Activated CD8-positive, alpha-beta memory T cell treated with anti-CD3 and anti-CD28 coated beads, Interleukin-2, amount 10 ng/mL, durations not matched to agents 7 days and 5 days (primary cell): ENCODE data around the gene SLC16A12. TPM values are rescaled to one million over a fixed set of nuclear protein-coding genes. Genes with fewer than 3 reads are reported as not detected.
"Not testable (repeated sequence)": the region's sequence is repeated elsewhere in the genome, so short reads cannot be mapped to it uniquely, and the experiment has no call there.

Experiments
- ATAC-seq: fragments of 150-1000 bp; cut with Tn5 transposase; one replicate; pipeline ENCODE4 v1.10.0; 2021; ENCODE audit warnings: moderate library complexity
- CTCF ChIA-PET: fragments of 350-600 bp; sonication (Branson Sonifier 250); formaldehyde crosslinking; loops from one replicate; lab custom pipeline; 2021; ENCODE audit warnings: antibody characterized with exemption; lab: Charles Lee
- DNase-seq: peaks from one replicate; pipeline ENCODE4 v3.0.0-alpha.2; 2020
- H3K27ac Mint-ChIP-seq: one replicate; pipeline ENCODE4 v1.8.0; 2021; ENCODE audit warnings: mild to moderate bottlenecking, mixed read lengths
- H3K27me3 Mint-ChIP-seq: one replicate; pipeline ENCODE4 v1.8.0; 2021; ENCODE audit warnings: mixed read lengths
- H3K36me3 Mint-ChIP-seq: one replicate; pipeline ENCODE4 v1.8.0; 2021; ENCODE audit warnings: mild to moderate bottlenecking, mixed read lengths
- H3K4me1 Mint-ChIP-seq: one replicate; pipeline ENCODE4 v1.8.0; 2021; ENCODE audit warnings: mixed read lengths
- H3K4me3 Mint-ChIP-seq: one replicate; pipeline ENCODE4 v1.8.0; 2021; ENCODE audit warnings: mild to moderate bottlenecking, moderate library complexity, mixed read lengths
- H3K9me3 Mint-ChIP-seq: one replicate; pipeline ENCODE4 v1.8.0; 2022; ENCODE audit warnings: low read depth, mixed read lengths
- total RNA-seq, 2 experiments: library from RNA; stranded (reverse); gene quantifications; one replicate each; pipeline ENCODE4 v1.2.3, GENCODE V29; 2021

The SLC16A12 gene
- total RNA-seq, 2 experiments from 2014 or later: not detected

DNA sequence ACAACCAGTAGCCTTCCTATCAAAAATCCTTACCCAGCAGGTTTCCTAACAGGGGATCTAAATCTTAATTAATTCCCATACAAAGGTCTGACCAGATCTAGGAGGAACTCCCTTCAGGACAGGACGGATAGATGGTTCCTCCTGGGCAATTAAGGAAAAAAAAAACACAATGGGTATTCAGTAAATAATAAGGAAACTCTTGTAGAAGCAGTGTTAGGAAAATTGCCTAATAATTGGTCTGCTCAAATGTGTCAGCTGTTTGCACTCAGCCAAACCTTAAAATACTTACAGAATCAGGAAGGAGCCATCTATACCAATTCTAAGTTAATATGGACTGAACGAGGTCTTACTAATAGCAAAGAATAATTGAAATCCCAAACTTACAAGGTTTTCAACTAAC, 124.3 kb downstream of the SLC16A12 start:
- peaks cover 72% of the 10 kb centered on the region for H3K36me3 Mint-ChIP-seq
- H3K9me3 Mint-ChIP-seq, H3K4me3 Mint-ChIP-seq, CTCF ChIA-PET, H3K27me3 Mint-ChIP-seq, DNase-seq, H3K27ac Mint-ChIP-seq, ATAC-seq: not testable (repeated sequence)
- H3K4me1 Mint-ChIP-seq: peaks cover 35% of the 10 kb centered on the region

DNA sequence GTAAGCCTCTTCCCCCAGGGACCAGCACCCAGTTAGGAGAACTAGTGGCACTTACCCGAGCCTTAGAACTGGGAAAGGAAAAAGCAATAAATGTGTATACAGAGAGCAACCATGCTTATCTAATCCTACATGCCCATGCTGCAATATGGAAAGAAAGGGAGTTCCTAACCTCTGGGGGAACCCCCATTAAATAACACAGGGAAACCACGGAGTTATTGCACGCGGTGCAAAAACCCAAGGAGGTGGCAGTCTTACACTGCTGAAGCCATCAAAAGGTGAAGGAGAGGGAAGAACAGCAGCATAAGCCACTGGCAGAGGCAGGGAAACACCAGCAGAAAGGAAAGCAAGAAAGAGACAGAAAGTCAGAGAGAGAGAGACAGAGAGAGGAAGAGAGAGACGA, 124.8 kb downstream of the SLC16A12 start:
- H3K4me3 Mint-ChIP-seq, DNase-seq, H3K9me3 Mint-ChIP-seq, ATAC-seq, H3K27me3 Mint-ChIP-seq, H3K27ac Mint-ChIP-seq: not testable (repeated sequence)
- Mint-ChIP-seq H3K36me3 (peaks cover 74% of the 10 kb centered on the region), H3K4me1 (peaks cover 31% of the 10 kb centered on the region)
- CTCF ChIA-PET: interaction anchor here (1.6 kb wide), 1 partner anchor 78 kb away, joined by 3 read pairs; no protein-coding TSS in a partner anchor

DNA sequence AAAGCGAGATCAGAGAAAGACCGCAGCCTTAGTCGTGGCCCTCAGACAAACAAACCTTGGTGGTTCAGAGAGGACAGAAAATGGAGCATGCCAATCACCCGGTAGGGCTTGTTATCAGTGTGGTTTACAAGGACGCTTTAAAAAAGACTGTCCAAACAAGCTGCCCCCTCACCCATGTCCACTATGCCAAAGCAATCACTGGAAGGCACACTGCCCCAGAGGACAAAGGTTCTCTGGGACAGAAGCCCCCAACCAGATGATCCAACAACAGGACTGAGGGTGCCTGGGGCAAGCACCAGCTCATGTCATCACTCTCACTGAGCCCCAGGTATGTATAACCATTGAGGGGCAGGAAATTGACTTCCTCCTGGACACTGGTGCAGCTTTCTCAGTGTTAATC, 126.1 kb downstream of the SLC16A12 start:
- ATAC-seq, H3K4me3 Mint-ChIP-seq, H3K27me3 Mint-ChIP-seq, H3K9me3 Mint-ChIP-seq, H3K27ac Mint-ChIP-seq, DNase-seq: not testable (repeated sequence)
- peaks cover 79% of the 10 kb centered on the region for H3K36me3 Mint-ChIP-seq
- H3K4me1 Mint-ChIP-seq: peaks cover 29% of the 10 kb centered on the region
- CTCF ChIA-PET: interaction anchor here (1.4 to 1.6 kb wide), 2 partner anchors 40 to 77 kb away, joined by 3 read pairs; no protein-coding TSS in a partner anchor

DNA sequence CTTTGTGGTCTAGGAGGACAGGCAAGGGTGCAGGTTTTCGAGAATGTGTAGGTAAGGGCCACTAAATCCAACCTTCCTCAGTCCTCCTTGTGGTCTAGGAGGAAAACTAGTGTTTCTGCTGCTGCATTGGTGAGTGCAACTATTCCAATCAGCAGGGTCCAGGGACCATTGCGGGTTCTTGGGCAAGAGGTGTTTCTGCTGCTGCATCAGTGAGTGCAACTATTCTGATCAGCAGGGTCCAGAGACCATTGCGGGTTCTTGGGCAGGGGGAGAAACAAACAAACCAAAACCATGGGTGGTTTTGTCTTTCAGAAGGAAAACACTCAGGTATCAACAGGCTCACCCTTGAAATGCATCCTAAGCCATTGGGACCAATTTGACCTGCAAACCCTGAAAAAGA, 127.6 kb downstream of the SLC16A12 start:
- peaks cover 90% of the 10 kb centered on the region for H3K36me3 Mint-ChIP-seq
- not testable (repeated sequence) for H3K27ac Mint-ChIP-seq, DNase-seq, ATAC-seq, H3K9me3 Mint-ChIP-seq, H3K4me3 Mint-ChIP-seq, H3K27me3 Mint-ChIP-seq
- CTCF ChIA-PET: interaction anchor here (1.4 kb wide), 1 partner anchor 38 kb away, joined by 3 read pairs; no protein-coding TSS in a partner anchor
- peaks cover 27% of the 10 kb centered on the region for H3K4me1 Mint-ChIP-seq

DNA sequence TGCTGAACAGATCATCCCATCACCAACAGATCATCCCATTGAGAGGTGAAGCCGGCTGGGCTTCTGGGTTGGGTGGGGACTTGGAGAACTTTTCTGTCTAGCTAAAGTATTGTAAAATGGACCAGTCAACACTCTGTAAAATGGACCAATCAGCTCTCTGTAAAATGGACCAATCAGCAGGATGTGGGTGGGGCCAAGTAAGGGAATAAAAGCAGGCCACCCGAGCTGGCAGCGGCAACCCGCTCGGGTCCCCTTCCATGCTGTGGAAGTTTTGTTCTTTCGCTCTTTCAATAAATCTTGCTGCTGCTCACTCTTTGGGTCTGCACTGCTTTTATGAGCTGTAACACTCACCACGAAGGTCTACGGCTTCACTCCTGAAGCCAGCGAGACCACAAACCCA, 129.2 kb downstream of the SLC16A12 start:
- CTCF ChIA-PET, ATAC-seq, H3K9me3 Mint-ChIP-seq, H3K27ac Mint-ChIP-seq, H3K4me3 Mint-ChIP-seq, H3K27me3 Mint-ChIP-seq, DNase-seq: not testable (repeated sequence)
- peaks cover 24% of the 10 kb centered on the region for H3K4me1 Mint-ChIP-seq
- peaks cover 89% of the 10 kb centered on the region for H3K36me3 Mint-ChIP-seq

DNA sequence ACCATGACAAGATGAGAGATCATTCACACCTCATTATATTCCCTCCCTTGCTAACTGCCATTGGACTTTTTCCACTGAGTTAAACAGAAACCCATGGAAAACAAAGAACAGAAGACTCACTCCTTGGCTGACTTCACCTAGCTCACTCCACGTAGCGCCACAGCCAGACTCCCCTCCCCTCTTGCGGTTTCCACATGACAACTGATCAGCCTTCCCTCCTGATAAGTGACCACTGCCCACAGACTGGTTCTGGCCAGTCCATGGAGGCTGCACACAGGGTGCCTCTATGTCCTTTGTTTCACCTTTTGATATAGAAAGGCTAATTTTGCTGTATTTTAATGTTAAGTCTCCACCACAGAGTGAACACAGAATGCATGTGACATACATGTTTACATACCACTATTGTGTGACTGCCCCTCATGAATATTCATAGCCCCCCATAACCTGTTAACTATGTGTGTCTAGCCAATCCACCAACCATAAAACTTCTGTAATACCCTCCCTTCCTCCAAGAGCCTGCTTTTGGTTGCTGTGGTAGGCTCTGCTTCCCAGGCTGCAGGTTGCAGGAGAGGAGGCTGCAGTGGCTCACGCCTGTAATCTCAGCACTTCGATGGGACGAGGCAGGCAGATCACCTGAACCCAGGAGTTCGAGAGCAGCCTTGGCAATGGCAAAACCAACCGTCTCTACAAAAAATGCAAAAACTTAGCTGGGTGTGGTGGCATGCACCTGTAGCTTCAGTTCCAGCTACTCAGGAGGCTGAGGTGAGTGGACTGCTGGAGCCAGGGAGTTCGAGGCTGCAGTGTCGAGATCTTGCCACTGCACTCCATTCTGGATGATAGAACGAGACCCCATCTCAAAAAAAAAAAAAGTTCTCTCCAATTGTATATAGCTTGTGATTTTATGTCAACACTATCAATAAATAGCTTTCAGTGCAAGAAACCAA, 131.0 kb downstream of the SLC16A12 start:
- DNase-seq (no peak), ATAC-seq (no peak)
- Mint-ChIP-seq H3K4me1 (peaks cover 27% of the 10 kb centered on the region), H3K9me3 (peaks cover 2% of the 10 kb centered on the region), H3K4me3 (no peak overlapping the region), H3K27me3 (no peaks in the 10 kb centered on the region), H3K27ac (no peak overlapping the region), H3K36me3 (peaks cover 90% of the 10 kb centered on the region)
- CTCF ChIA-PET: no interaction called here

DNA sequence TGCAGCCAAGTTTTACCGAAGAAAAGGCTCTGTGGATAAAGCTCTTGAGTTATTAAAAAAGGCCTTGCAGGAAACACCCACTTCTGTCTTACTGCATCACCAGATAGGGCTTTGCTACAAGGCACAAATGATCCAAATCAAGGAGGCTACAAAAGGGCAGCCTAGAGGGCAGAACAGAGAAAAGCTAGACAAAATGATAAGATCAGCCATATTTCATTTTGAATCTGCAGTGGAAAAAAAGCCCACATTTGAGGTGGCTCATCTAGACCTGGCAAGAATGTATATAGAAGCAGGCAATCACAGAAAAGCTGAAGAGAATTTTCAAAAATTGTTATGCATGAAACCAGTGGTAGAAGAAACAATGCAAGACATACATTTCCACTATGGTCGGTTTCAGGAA, 132.4 kb downstream of the SLC16A12 start:
- H3K4me3 Mint-ChIP-seq: no peak overlapping the region
- ATAC-seq: no peak
- CTCF ChIA-PET: no interaction called here
- no peaks in the 10 kb centered on the region for H3K27me3 Mint-ChIP-seq
- no peak for DNase-seq
- peaks cover 2% of the 10 kb centered on the region for H3K9me3 Mint-ChIP-seq
- H3K36me3 Mint-ChIP-seq: peaks cover 95% of the 10 kb centered on the region
- no peak overlapping the region for H3K27ac Mint-ChIP-seq
- peaks cover 40% of the 10 kb centered on the region for H3K4me1 Mint-ChIP-seq

DNA sequence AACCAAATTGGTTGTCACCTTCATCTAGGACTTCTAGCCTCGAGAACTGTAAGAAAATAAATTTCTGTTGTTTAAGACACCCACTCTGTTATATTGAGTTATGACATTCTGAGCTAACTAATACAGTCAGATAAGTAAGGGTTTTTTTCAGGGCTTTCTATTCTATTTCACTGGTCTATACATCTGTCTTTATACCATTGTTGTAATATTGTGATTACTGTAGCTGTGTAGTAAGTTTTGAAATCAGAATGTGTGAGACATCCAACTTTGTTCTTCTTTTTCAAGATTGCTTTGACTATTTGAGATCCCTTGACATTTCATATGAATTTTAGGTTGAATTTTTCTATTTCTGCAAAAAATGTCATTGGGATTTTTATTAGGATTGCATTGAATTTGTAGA, 135.4 kb downstream of the SLC16A12 start:
- Mint-ChIP-seq H3K4me1 (peaks cover 65% of the 10 kb centered on the region), H3K9me3 (peaks cover 3% of the 10 kb centered on the region), H3K4me3 (no peak overlapping the region), H3K36me3 (peaks cover 90% of the 10 kb centered on the region), H3K27ac (peak overlapping the region; percentile 25), H3K27me3 (no peaks in the 10 kb centered on the region)
- CTCF ChIA-PET: no interaction called here
- no peak for ATAC-seq
- DNase-seq: no peak

DNA sequence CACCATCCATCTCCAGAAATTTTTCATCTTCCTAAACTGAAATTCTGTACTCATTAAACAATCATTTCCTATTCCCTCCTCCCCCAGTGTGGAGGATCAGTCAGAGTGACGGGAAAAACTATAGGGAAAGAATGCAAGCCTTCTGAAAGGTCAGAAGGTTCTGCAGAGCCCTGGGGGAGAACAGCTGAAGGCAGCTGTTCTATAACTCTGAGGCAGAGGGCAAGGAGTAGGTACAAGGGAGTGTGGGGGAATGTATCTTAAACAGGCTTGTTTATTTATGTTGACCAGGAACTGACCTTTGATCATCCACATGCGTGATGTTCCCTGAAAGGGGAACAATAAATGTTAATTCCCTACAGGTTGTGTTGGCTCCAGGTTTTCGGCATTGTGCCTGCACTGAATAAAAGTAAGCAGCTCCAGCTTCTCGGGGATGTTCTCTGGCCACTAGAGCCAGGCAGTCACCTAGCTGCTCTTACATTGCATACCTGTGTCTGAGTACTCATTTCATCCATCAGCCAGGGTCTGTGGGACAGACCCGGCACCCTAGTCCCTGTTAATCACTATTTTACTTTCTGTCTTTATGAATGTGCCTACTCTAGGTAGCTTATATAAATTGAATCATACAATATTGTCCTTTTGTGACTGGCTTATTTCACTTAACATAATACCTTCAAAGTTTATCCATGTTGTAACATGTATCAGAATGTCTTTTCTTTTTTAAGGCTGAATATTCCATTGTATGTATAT, 137.2 kb downstream of the SLC16A12 start:
- Mint-ChIP-seq H3K4me1 (peaks cover 67% of the 10 kb centered on the region), H3K9me3 (peaks cover 3% of the 10 kb centered on the region), H3K36me3 (peaks cover 87% of the 10 kb centered on the region), H3K27ac (no peak overlapping the region), H3K27me3 (no peaks in the 10 kb centered on the region), H3K4me3 (no peak overlapping the region)
- DNase-seq (no peak), ATAC-seq (no peak)
- CTCF ChIA-PET: interaction anchor here (0.6 to 1.4 kb wide), 2 partner anchors 9 to 14 kb away, joined by 3 read pairs; no protein-coding TSS in a partner anchor

DNA sequence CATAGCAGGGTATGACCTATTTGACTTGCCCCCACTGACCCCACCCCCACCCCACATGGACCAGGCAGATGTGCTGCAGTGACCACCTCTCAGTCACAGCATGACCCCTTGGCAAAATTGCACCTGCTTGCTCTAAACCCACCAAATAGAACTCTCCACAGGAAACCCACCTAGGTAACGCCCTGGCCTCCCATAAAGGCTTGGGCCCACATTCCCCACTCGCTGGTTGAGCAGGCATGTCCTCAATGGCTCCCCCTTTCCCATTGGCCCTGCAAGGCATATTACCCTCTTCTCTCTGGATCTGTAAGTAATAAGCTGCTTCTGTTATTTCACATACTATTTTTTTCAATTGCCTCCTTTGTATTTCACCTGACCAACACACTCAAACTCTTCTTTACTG, 140.3 kb downstream of the SLC16A12 start:
- CTCF ChIA-PET: interaction anchor here (1.0 kb wide), 1 partner anchor 63 kb away, joined by 3 read pairs; no protein-coding TSS in a partner anchor

DNA sequence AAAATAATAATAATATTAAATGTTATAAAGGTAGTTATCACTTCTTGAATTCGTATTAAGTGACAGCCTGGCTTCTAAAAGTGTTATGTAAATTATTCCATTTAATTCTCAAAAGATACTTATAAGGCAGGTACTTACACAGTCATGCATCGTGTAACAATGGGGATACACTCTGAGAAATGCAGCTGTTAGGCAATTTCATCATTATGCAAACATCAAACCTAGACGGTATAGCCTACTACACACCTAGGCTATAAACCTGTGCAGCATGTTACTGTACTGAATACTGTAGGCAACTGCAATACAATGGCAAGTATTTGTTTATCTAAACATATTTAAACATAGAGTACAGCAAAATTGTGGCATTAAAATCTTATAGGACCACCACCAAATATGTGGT, 141.5 kb downstream of the SLC16A12 start:
- Mint-ChIP-seq H3K9me3 (peaks cover 3% of the 10 kb centered on the region), H3K4me3 (peak overlapping the region; percentile 95), H3K36me3 (peaks cover 54% of the 10 kb centered on the region), H3K27me3 (no peaks in the 10 kb centered on the region), H3K4me1 (peaks cover 57% of the 10 kb centered on the region), H3K27ac (peak overlapping the region; percentile 32)
- no peak for ATAC-seq
- DNase-seq: no peak
- CTCF ChIA-PET: interaction anchor here (2.1 kb wide), 1 partner anchor 20 kb away, joined by 13 read pairs; the partner anchor contains the start of gene IFIT5

More for the DNA sequence above, 140.3 kb downstream of the SLC16A12 start:
- H3K9me3 Mint-ChIP-seq: peaks cover 3% of the 10 kb centered on the region
- peaks cover 67% of the 10 kb centered on the region for H3K4me1 Mint-ChIP-seq
- H3K27ac Mint-ChIP-seq: peak overlapping the region; percentile 70
- H3K4me3 Mint-ChIP-seq: peak overlapping the region; percentile 68
- H3K27me3 Mint-ChIP-seq: no peaks in the 10 kb centered on the region
- ATAC-seq (no peak), DNase-seq (no peak)
- peaks cover 66% of the 10 kb centered on the region for H3K36me3 Mint-ChIP-seq

DNA sequence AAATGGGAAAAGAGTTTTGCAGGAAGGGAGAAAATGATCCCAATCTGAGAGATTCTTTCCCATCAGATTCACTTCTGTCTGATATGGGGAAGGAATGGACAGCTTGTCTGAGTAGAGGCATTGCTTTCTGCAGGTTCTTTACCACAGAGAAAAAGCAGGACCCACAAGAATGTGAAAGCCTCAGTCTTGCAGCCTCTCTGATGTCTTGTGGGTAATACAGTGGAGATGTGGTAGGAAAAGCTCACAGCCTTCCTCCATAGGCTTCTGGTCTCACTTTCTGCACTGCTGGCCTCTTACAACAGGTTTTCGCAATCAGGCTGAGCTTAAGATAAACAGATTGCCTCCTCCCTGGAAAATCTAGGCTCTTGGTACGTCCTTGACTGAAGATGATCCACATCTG, 142.4 kb downstream of the SLC16A12 start:
- ATAC-seq: peak; percentile 24
- Mint-ChIP-seq H3K4me1 (peaks cover 48% of the 10 kb centered on the region), H3K36me3 (peaks cover 45% of the 10 kb centered on the region), H3K9me3 (peaks cover 3% of the 10 kb centered on the region), H3K27me3 (no peaks in the 10 kb centered on the region), H3K27ac (peak overlapping the region; percentile 99), H3K4me3 (peak overlapping the region; percentile 95)
- DNase-seq: peak; percentile 48
- CTCF ChIA-PET: interaction anchor here (0.6 to 2.1 kb wide), 8 partner anchors 9 to 314 kb away, joined by 3 to 13 read pairs (median 5); partner anchors contain the start of genes IFIT3 and IFIT5
